ENCODE measurements around the gene KDM2A. TPM values are rescaled to one million over a fixed set of nuclear protein-coding genes. Genes with fewer than 3 reads are reported as not detected.

The KDM2A gene
- total RNA-seq, 4 donors from 2014 or later = 34.8 to 55.0 (median 44.9) TPM

DNA sequence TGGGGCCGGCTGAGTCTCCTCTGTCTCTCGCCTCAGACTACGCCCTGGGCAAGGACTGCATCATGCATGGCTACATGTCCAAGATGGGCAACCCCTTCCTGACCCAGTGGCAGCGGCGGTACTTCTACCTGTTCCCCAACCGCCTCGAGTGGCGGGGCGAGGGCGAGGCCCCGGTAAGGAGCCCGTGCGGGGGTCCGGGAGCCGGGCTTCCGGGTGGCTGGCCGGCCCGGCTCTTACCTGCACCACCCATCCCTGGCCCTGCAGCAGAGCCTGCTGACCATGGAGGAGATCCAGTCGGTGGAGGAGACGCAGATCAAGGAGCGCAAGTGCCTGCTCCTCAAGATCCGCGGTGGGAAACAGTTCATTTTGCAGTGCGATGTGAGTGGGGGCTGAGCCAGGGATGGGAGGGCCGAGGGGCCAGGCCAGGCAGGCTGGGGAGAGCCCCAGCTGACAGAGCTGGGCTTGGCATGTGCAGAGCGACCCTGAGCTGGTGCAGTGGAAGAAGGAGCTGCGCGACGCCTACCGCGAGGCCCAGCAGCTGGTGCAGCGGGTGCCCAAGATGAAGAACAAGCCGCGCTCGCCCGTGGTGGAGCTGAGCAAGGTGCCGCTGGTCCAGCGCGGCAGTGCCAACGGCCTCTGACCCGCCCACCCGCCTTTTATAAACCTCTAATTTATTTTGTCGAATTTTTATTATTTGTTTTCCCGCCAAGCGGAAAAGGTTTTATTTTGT lies 165.9 kb downstream of the KDM2A start:
- peaks cover 0 to 64% of the 10 kb centered on the region in 2 donors for H3K36me3 ChIP-seq
- intact Hi-C loops (cut with DNase I; ENCODE audit: low total_unique reads) = no loop called here

DNA sequence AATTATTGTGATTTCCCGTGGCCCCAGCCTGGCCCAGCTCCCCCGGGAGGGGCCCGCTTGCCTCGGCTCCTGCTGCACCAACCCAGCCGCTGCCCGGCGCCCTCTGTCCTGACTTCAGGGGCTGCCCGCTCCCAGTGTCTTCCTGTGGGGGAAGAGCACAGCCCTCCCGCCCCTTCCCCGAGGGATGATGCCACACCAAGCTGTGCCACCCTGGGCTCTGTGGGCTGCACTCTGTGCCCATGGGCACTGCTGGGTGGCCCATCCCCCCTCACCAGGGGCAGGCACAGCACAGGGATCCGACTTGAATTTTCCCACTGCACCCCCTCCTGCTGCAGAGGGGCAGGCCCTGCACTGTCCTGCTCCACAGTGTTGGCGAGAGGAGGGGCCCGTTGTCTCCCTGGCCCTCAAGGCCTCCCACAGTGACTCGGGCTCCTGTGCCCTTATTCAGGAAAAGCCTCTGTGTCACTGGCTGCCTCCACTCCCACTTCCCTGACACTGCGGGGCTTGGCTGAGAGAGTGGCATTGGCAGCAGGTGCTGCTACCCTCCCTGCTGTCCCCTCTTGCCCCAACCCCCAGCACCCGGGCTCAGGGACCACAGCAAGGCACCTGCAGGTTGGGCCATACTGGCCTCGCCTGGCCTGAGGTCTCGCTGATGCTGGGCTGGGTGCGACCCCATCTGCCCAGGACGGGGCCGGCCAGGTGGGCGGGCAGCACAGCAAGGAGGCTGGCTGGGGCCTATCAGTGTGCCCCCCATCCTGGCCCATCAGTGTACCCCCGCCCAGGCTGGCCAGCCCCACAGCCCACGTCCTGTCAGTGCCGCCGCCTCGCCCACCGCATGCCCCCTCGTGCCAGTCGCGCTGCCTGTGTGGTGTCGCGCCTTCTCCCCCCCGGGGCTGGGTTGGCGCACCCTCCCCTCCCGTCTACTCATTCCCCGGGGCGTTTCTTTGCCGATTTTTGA lies 166.8 kb downstream of the KDM2A start:
- no peak overlapping the region for H3K4me3 ChIP-seq
- no peaks in the 10 kb centered on the region for H3K9me3 ChIP-seq
- TF ChIP-seq, protein P1, sequence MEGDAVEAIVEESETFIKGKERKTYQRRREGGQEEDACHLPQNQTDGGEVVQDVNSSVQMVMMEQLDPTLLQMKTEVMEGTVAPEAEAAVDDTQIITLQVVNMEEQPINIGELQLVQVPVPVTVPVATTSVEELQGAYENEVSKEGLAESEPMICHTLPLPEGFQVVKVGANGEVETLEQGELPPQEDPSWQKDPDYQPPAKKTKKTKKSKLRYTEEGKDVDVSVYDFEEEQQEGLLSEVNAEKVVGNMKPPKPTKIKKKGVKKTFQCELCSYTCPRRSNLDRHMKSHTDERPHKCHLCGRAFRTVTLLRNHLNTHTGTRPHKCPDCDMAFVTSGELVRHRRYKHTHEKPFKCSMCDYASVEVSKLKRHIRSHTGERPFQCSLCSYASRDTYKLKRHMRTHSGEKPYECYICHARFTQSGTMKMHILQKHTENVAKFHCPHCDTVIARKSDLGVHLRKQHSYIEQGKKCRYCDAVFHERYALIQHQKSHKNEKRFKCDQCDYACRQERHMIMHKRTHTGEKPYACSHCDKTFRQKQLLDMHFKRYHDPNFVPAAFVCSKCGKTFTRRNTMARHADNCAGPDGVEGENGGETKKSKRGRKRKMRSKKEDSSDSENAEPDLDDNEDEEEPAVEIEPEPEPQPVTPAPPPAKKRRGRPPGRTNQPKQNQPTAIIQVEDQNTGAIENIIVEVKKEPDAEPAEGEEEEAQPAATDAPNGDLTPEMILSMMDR (IDR thresholded peaks at IDR 0.05 in 4 of 5, conservative IDR thresholded peaks at IDR 0.05 in 1 of 5) = no peak
- TF ChIP-seq POLR2A (IDR thresholded peaks at IDR 0.05) = no peak
- peak overlapping the region; percentile 71 to 91 (median 84) for H3K27ac ChIP-seq
- no peak for ATAC-seq
- in situ Hi-C loops (cut with MboI; ENCODE audit: low sequenced_read_pairs in 4 of 4) (no loop called here), intact Hi-C loops (cut with DNase I; ENCODE audit: low total_unique reads) (no loop called here)
- peaks cover 20 to 21% of the 10 kb centered on the region in 2 donors for H3K4me1 ChIP-seq
- DNase-seq = no peak
- H3K36me3 ChIP-seq = peaks cover 0 to 56% of the 10 kb centered on the region in 2 donors
- H3K27me3 ChIP-seq = no peaks in the 10 kb centered on the region

More for the DNA sequence above, 165.9 kb downstream of the KDM2A start:
- no peaks in the 10 kb centered on the region for H3K9me3 ChIP-seq
- peaks cover 15 to 16% of the 10 kb centered on the region in 2 donors for H3K4me1 ChIP-seq
- in situ Hi-C loops (cut with MboI; ENCODE audit: low sequenced_read_pairs in 4 of 4) = no loop called here
- DNase-seq (no peak), ATAC-seq (no peak)
- H3K27ac ChIP-seq = no peak overlapping the region
- no peak overlapping the region for H3K4me3 ChIP-seq
- no peak for TF ChIP-seq POLR2A (IDR thresholded peaks at IDR 0.05)
- TF ChIP-seq, protein P1 (IDR thresholded peaks at IDR 0.05 in 4 of 5, conservative IDR thresholded peaks at IDR 0.05 in 1 of 5) = no peak
- H3K27me3 ChIP-seq = no peaks in the 10 kb centered on the region

DNA sequence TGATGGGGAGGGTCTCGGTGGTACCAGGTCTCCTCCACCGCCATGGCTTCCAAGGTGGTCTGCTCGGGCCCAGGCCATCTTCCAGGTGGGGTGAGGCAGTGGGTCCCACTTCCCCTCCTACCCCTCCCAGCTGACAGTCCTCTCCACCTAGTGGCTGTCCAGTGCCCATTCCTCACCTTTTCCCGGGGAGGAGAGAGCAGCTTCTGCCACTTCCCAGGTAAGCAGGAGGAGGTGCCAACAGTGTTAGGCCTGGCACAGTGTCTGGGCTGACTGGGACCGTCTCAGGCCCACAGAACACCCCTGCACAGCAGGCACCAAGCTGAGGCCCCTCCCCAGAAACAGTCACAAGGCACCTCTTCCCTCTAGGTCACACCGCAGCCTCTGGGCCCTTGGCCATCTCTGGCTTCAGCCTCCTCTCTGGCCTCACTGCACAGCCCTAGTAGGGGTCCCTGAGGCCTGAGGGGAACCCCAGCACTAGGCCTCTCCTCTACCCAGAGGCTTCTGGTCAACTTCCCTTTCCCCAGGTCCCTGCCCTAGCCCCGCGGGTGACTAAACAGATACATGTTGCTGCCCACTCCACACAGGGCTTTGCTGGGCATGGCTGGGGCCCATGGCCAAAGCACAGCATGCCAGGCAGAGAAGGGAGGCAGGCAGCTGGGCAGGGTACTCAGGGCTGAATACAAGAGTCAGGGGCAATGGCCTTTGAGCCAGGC lies 167.7 kb downstream of the KDM2A start:
- peaks cover 20 to 21% of the 10 kb centered on the region in 2 donors for H3K4me1 ChIP-seq
- no peak overlapping the region for H3K4me3 ChIP-seq
- no peaks in the 10 kb centered on the region for H3K27me3 ChIP-seq
- H3K9me3 ChIP-seq = no peaks in the 10 kb centered on the region
- in situ Hi-C loops (cut with MboI; ENCODE audit: low sequenced_read_pairs in 4 of 4) = no loop called here
- H3K36me3 ChIP-seq = peaks cover 0 to 46% of the 10 kb centered on the region in 2 donors
- H3K27ac ChIP-seq = peak overlapping the region; percentile 71 to 91 (median 84)
- DNase-seq (no peak), ATAC-seq (no peak)
- intact Hi-C loops (cut with DNase I; ENCODE audit: low total_unique reads) = no loop called here
- TF ChIP-seq POLR2A (IDR thresholded peaks at IDR 0.05) = no peak
- TF ChIP-seq, protein P1 (IDR thresholded peaks at IDR 0.05 in 4 of 5, conservative IDR thresholded peaks at IDR 0.05 in 1 of 5) = no peak

DNA sequence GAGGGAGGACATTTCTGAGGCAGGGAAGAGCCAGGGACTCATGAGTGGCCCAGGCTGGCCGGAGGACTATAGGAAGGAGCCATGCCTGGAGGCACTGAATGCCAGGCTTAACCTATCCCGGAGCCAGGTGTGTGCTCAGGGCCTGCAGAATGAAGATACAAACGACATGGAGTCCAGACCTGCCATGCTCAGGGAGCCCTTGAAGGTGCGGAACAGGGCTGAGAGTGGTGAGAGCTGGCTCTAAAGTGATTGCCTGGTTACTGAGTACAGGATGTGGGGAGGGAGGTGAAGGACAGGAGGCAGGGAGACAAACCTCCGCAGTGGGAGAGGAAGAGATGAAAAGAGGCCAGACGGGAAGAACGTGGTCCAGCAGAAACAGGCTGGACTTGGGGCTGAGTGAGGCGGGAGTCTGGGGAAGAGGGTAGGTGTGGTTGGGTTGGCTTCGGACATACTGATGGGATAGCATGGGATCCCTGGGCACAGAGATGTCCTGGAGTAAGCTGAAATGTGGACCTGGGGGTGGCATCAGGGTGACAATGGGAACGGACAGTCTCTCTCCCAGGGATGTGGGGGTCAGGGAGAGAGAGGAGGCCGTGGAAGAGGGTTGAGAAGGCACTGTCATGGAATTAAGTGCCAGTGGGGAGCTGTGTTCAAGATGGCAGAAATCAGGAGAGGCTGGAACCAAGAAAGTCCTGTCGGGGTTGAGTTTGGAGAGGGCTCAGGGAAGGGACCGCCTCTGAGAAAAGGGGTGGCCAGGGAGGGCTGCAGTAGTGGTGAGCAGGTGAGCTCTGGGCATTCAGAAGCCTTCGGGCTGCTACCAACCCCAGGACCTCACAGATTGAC lies 168.5 kb downstream of the KDM2A start:
- Histone ChIP-seq H3K4me1 (peaks cover 20 to 21% of the 10 kb centered on the region in 2 donors), H3K9me3 (no peaks in the 10 kb centered on the region), H3K4me3 (peak overlapping the region in 3 of 4 donors; percentile 69 to 92 (median 80)), H3K36me3 (peaks cover 0 to 38% of the 10 kb centered on the region in 2 donors), H3K27ac (peak overlapping the region; percentile 71 to 91 (median 84)), H3K27me3 (no peaks in the 10 kb centered on the region)
- ATAC-seq (no peak), DNase-seq (no peak)
- intact Hi-C loops (cut with DNase I; ENCODE audit: low total_unique reads) (no loop called here), in situ Hi-C loops (cut with MboI; ENCODE audit: low sequenced_read_pairs in 4 of 4) (no loop called here)
- TF ChIP-seq POLR2A (IDR thresholded peaks at IDR 0.05) = no peak
- TF ChIP-seq, protein P1 (IDR thresholded peaks at IDR 0.05 in 4 of 5, conservative IDR thresholded peaks at IDR 0.05 in 1 of 5) = no peak

All from gastrocnemius medialis (tissue), 4 donors.